ENCODE data around the gene PCDHGC5.
A peak's percentile ranks its signal among the peaks of the same experiment; 100 is the strongest.

The PCDHGC5 gene

GRCh38 chr5:141513627-141514329 is 24.9 kb downstream of the PCDHGC5 start:
- peak; percentile 70 to 91 (median 82) for DNase-seq

- DNase-seq = no peak
Observed at GRCh38 chr5:141514330-141515133, 25.7 kb downstream of the PCDHGC5 start.

GRCh38 chr5:141515141-141515540 is 26.3 kb downstream of the PCDHGC5 start:
- no peak for DNase-seq

GRCh38 chr5:141515946-141516671 is 27.2 kb downstream of the PCDHGC5 start:
- no peak for DNase-seq

GRCh38 chr5:141516672-141517025 is 27.8 kb downstream of the PCDHGC5 start:
- DNase-seq = no peak

- DNase-seq = peak in 3 of 4 experiments; percentile 64 to 69 (median 66)
Observed at GRCh38 chr5:141517312-141517711, 28.4 kb downstream of the PCDHGC5 start.

GRCh38 chr5:141517880-141518617 is 29.2 kb downstream of the PCDHGC5 start:
- DNase-seq = no peak

- no peak for DNase-seq
Observed at GRCh38 chr5:141518618-141519015, 29.7 kb downstream of the PCDHGC5 start.

GRCh38 chr5:141519605-141520565 is 31.0 kb downstream of the PCDHGC5 start:
- DNase-seq = peak; percentile 52 to 79 (median 74)

- DNase-seq = peak; percentile 77 to 93 (median 85)
Observed at GRCh38 chr5:141521244-141521781, 32.4 kb downstream of the PCDHGC5 start.

- no peak for DNase-seq
Observed at GRCh38 chr5:141522301-141522700, 33.4 kb downstream of the PCDHGC5 start.

- no peak for DNase-seq
Observed at GRCh38 chr5:141523991-141524390, 35.1 kb downstream of the PCDHGC5 start.

- peak; percentile 81 to 89 (median 88) for DNase-seq
Observed at GRCh38 chr5:141524604-141525597, 36.0 kb downstream of the PCDHGC5 start.

- DNase-seq = no peak
Observed at GRCh38 chr5:141525653-141526052, 36.8 kb downstream of the PCDHGC5 start.

- DNase-seq = no peak
Observed at GRCh38 chr5:141527426-141527825, 38.5 kb downstream of the PCDHGC5 start.

GRCh38 chr5:141528291-141528984 is 39.6 kb downstream of the PCDHGC5 start:
- DNase-seq = no peak

- no peak for DNase-seq
Observed at GRCh38 chr5:141529002-141529401, 40.1 kb downstream of the PCDHGC5 start.

- no peak for DNase-seq
Observed at GRCh38 chr5:141529873-141530272, 41.0 kb downstream of the PCDHGC5 start.

- no peak for DNase-seq
Observed at GRCh38 chr5:141532726-141533125, 43.8 kb downstream of the PCDHGC5 start.
